Activated gamma-delta T cell treated with anti-CD3 and anti-CD28 coated beads, Interleukin-2, amount 50 U/mL, for 16 hours (primary cell): ENCODE measurements around the gene NMRK1.

Source experiments
- DNase-seq: peaks from one replicate; pipeline ENCODE4 v3.0.0-alpha.2; 2020; ENCODE audit warnings: low read depth

Gene NMRK1

GRCh38 chr9:75102177-75102790, 14.3 kb upstream of the NMRK1 start:
- no peak for DNase-seq

GRCh38 chr9:75101004-75101588, 13.1 kb upstream of the NMRK1 start:
- DNase-seq, result no peak

GRCh38 chr9:75096796-75097195, 8.8 kb upstream of the NMRK1 start:
- DNase-seq, result no peak

- no peak for DNase-seq
These were observed 4.8 kb upstream of the NMRK1 start for GRCh38 chr9:75092766-75093165.

GRCh38 chr9:75090579-75090978, 2.6 kb upstream of the NMRK1 start:
- no peak for DNase-seq

- no peak for DNase-seq
These were observed 1.4 kb upstream of the NMRK1 start for GRCh38 chr9:75089373-75089766.

GRCh38 chr9:75088646-75089372, 854 bp upstream of the NMRK1 start:
- DNase-seq, result no peak

- DNase-seq, result no peak
These were observed 599 bp downstream of the NMRK1 start for GRCh38 chr9:75087289-75087823.

GRCh38 chr9:75086541-75087288, 1.2 kb downstream of the NMRK1 start:
- no peak for DNase-seq

GRCh38 chr9:75085640-75086039, 2.3 kb downstream of the NMRK1 start:
- DNase-seq, result no peak

GRCh38 chr9:75084081-75084672, 3.8 kb downstream of the NMRK1 start:
- no peak for DNase-seq

- no peak for DNase-seq
These were observed 4.6 kb downstream of the NMRK1 start for GRCh38 chr9:75083188-75083970.

- DNase-seq, result no peak
These were observed 6.3 kb downstream of the NMRK1 start for GRCh38 chr9:75081632-75082031.

- DNase-seq, result no peak
These were observed 15.1 kb downstream of the NMRK1 start for GRCh38 chr9:75072895-75073294.

- no peak for DNase-seq
These were observed 16.3 kb downstream of the NMRK1 start for GRCh38 chr9:75071530-75072122.

GRCh38 chr9:75069171-75069570, 18.8 kb downstream of the NMRK1 start:
- no peak for DNase-seq

- no peak for DNase-seq
These were observed 20.1 kb downstream of the NMRK1 start for GRCh38 chr9:75067894-75068293.

GRCh38 chr9:75065510-75065909, 22.4 kb downstream of the NMRK1 start:
- DNase-seq, result no peak

GRCh38 chr9:75064307-75065025, 23.5 kb downstream of the NMRK1 start:
- no peak for DNase-seq
